ENCODE results near the gene TFR2.

The TFR2 gene

DNA sequence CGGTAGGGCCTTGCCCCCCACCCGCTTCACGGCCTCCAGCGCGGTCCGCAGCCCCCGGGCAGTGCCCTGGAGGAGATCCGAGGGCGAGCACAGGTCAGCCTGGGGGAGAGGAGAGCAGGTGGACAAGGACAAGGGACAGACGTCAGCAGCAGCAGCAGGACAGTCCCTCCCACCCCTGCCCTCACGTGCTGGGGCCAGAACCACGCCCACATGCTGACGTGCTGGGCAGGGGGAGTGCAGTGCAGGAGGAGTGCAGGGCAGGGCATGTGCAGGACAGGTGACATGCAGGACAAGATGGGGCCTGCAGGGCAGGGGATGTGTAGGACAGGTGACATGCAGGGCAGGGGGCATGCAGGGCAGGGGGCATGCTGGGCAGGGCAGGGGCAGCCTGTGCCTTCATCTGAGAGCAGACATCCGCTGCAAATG, 66.1 kb downstream of the TFR2 start:
- TF ChIP-seq ZFX (IDR thresholded peaks at IDR 0.05; ENCODE audit: borderline replicate concordance), result no peak
- TF ChIP-seq, protein P1, sequence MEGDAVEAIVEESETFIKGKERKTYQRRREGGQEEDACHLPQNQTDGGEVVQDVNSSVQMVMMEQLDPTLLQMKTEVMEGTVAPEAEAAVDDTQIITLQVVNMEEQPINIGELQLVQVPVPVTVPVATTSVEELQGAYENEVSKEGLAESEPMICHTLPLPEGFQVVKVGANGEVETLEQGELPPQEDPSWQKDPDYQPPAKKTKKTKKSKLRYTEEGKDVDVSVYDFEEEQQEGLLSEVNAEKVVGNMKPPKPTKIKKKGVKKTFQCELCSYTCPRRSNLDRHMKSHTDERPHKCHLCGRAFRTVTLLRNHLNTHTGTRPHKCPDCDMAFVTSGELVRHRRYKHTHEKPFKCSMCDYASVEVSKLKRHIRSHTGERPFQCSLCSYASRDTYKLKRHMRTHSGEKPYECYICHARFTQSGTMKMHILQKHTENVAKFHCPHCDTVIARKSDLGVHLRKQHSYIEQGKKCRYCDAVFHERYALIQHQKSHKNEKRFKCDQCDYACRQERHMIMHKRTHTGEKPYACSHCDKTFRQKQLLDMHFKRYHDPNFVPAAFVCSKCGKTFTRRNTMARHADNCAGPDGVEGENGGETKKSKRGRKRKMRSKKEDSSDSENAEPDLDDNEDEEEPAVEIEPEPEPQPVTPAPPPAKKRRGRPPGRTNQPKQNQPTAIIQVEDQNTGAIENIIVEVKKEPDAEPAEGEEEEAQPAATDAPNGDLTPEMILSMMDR (IDR thresholded peaks at IDR 0.05), result no peak

DNA sequence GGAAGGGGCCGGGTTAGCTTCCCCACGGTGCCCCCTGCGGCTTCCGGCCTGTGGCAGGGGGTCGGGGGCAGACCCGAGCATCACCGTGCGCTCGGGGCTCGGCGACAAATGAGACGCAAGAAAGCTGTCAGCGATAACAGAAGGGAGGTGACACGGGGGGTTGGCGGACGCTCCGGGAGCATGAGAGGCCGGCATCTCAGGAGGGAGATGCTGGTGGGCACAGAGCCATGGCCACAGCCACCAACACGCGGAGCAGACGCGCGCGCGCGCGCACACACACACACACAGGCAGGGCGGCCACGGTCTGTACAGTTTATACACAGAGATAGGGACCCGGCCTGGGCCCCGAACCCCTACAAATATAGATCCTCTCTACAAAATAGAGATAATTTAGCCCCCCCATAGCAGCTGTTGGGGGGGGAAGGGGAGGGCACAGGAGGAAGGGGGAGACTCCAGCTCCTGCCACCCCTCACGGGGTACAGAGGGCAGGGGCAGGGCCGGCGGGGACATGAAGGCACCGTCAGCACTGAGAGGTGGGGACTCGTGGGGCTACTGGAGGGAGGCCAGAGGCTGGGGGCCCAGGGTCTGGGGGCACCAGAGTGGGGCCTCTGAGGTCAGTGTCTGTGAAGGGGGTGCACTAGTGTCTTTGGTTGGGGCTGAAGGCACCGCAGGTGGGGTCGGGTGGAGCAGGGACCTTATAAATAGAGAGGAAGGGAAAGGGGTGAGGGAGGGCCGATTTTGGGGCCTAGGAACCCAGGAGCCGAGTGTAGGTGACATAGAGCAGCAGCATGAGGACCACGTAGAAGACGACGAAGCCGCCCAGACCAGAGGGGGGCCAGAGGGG, 66.8 kb downstream of the TFR2 start:
- peak overlapping the region; percentile 65 for H3K27ac ChIP-seq
- TF ChIP-seq, protein P1 (IDR thresholded peaks at IDR 0.05), result no peak

More for the DNA sequence above, 66.1 kb downstream of the TFR2 start:
- H3K27ac ChIP-seq, result peak overlapping the region; percentile 65

DNA sequence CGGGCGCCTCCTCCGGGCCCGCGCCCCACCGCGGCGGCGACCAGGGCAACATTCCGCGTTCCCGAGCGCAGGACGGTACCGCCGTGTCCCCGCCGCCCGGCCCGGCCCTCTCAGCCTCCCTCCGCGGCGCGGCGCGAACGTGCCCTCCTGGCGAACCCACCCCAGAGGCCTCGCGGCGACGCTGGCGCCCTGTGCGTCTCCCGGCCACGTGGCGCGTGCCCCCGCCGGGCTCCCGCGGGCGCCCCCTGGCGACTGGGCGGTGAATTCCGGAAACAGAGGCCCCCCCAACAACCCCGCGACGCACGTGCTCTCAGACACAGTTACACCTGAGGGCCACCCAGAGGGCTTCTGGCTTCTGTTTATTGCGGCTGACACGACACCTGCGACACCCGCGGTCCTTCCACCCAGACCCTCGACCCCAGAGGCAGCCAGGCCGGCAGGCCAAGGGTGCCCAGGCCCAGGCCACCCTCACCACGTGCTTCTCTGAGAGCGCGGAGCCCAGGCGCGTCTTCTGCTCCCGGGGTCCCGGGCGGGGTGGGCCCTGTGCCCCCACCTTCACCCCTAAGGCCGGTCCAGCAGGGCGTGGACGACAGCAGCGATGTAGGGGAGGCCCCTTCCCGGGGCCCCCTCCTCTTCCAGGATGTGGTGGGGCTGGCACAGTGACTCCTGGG, 67.5 kb downstream of the TFR2 start, which contains the start of gene SAP25:
TSS of gene SAP25 (minus strand) at position 210 of the 671 bp plus-strand sequence. CDS start at position 52, 158 bp downstream.
- TF ChIP-seq, protein P1 (IDR thresholded peaks at IDR 0.05), result peak; percentile 93
- no peak for TF ChIP-seq ZFX (IDR thresholded peaks at IDR 0.05; ENCODE audit: borderline replicate concordance)
- H3K27ac ChIP-seq, result peak within 1 kb of the TSS; percentile 65

DNA sequence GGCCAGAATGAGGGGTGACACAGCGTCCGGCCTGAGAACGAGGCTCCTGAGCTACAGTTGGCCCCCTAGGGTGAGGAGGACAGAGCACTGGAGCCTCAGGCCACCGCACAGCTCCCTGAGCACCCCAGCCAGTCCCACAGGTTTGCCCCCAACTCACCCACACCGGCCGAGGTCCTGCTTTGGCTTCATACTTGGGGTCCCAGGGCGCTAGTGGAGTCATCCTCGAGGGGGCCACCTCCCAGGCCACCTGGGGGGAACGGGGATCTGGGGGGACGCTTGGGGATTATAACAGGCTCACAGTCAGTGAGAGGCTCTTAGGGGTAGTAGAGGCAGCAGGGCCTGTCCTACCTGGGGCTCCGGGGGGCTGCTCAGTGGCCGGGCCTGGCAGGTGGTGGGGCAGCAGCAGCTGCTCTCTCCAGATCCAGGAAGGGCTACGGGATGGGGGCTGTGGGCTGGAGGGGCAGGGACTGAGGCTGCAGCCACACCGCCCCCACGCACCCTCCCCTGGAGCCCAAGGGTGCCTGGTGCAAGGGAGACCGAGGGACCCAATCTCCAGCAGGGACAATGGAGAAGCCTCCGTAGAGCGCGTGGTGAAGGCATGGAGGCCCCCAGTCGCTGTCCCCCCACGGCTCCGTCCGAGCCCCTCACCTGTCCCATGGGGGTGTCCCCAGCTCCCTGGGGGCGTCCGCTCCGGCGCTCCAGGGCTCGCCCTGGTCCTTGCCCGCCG, 68.2 kb downstream of the TFR2 start:
- no peak overlapping the region for H3K27ac ChIP-seq
- TF ChIP-seq ZFX (IDR thresholded peaks at IDR 0.05; ENCODE audit: borderline replicate concordance), result no peak
- TF ChIP-seq, protein P1 (IDR thresholded peaks at IDR 0.05), result no peak

DNA sequence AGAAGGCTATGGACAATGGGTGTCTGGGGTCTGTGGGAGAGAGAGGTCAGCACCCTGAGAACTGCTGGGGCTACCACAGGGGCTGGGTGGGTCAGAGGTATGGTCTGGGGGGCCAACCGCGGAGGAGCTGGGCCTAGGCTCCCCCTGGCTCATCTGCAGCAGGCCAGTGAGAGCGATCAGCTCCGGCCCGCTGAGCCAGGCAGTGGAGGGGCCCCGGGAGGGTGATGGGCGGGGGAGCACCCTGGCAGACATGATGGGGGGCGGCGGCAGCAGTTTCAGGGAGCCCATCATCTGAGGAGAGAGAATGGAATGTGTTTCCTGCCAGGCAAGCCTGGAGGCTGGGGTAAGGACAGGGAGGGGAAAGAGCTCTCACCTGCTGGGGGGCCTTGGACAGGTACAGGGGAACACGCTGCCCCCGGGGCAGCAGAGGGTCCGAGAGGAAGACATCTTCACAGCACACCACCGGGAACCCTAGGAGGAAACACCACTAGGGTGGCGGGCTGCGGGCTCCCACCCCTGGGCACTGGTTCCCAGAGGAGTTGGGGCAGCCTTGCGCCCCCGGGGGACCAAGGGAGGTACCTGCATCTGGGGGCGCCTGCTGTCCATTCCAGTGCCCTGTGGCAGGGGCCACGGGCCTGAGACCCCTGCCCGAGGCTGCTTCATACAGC, 68.9 kb downstream of the TFR2 start:
- H3K27ac ChIP-seq, result peak overlapping the region; percentile 74; the same call in 1 of the 2 replicates
- TF ChIP-seq ZFX (IDR thresholded peaks at IDR 0.05; ENCODE audit: borderline replicate concordance), result no peak
- TF ChIP-seq, protein P1 (IDR thresholded peaks at IDR 0.05), result no peak

DNA sequence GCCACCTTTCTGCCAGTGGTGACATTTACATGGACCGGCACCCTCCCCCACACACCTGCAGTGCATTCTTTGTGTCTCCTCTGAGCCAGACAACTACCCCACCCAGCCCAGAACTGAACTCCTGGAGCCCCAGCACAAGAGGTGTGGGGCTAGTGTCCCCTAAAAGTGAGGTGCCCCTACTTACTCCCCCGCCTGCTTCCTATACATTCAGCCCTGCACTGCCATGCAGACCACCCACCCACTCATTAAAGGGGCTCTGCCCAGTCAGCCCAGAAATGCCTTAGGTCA, 69.6 kb downstream of the TFR2 start:
- peak overlapping the region; percentile 74 for H3K27ac ChIP-seq
- no peak for TF ChIP-seq ZFX (IDR thresholded peaks at IDR 0.05; ENCODE audit: borderline replicate concordance)
- TF ChIP-seq, protein P1 (IDR thresholded peaks at IDR 0.05), result no peak

Data from 22Rv1 (cell line).